GM12878 (cell line): ENCODE measurements around the gene MEIOSIN. TPM values are rescaled to one million over a fixed set of nuclear protein-coding genes. Genes with fewer than 3 reads are reported as not detected.

Experiments
- ATAC-seq: fragments of 200-7000 bp; cut with Tn5 transposase; 3 replicates; pipeline ENCODE4 v1.9.1; 2020; ENCODE audit warnings: mild to moderate bottlenecking, moderate library complexity
- BruUV-seq: library from RNA; stranded (reverse); fragments of 400-500 nt; replicated peaks from 2 replicates; lab custom pipeline; 2021; lab: Mats Ljungman, UMichigan
- CTCF ChIA-PET: fragments of 300-600 bp; sonication (Branson Sonifier 250); formaldehyde crosslinking; extraction: SDS; loops from one replicate; lab custom pipeline; 2021; ENCODE audit warnings: inconsistent platforms; lab: Yijun Ruan, JAX
- POLR2A ChIA-PET: fragments of 350-600 bp; formaldehyde crosslinking; extraction: SDS; loops from one replicate; lab custom pipeline; 2021; ENCODE audit warnings: inconsistent platforms; lab: Charles Lee
- RAD21 ChIA-PET: fragments of 300-600 bp; sonication (Branson Sonifier 250); formaldehyde crosslinking; loops from one replicate; lab custom pipeline; 2023; ENCODE audit warnings: antibody characterized with exemption; ENCODE audit not compliant: unreplicated experiment; lab: Charles Lee
- SMC1A ChIA-PET: fragments of 300-600 bp; sonication (Branson Sonifier 250); formaldehyde crosslinking; loops from one replicate; lab custom pipeline; 2023; ENCODE audit not compliant: unreplicated experiment, uncharacterized antibody; lab: Charles Lee
- DNase-seq: peaks from one replicate; pipeline ENCODE4 v3.0.0-alpha.2; 2011; ENCODE audit warnings: low read depth, low spot score
- FAIRE-seq: peaks from 3 replicates; lab custom pipeline; 2011; peaks lifted over from hg19 to GRCh38; lab: Jason Lieb, UNC
- H2AFZ ChIP-seq: 2 replicates; pipeline ENCODE4 v1.6.0; 2011; ENCODE audit warnings: low read depth, low read length, control low read depth; ENCODE audit not compliant: control insufficient read depth
- H3K27ac ChIP-seq: 2 replicates; pipeline ENCODE4 v1.5.1; 2011; ENCODE audit warnings: control low read depth; ENCODE audit not compliant: control insufficient read depth, insufficient read depth
- H3K27me3 ChIP-seq, 2 experiments: replicated peaks in 1 of 2; 2 replicates each; pipeline versions ENCODE4 v1.6.0 to v1.6.1; 2011; ENCODE audit warnings: low read length in 1 of 2; ENCODE audit not compliant: control insufficient read depth in 2 of 2, insufficient read depth in 2 of 2
- H3K36me3 ChIP-seq, 2 experiments: 2 replicates each; pipeline ENCODE4 v1.5.1; 2011; ENCODE audit warnings: low read length in 1 of 2; ENCODE audit not compliant: control insufficient read depth in 2 of 2, insufficient read depth in 2 of 2
- H3K4me1 ChIP-seq: 2 replicates; pipeline ENCODE4 v1.6.1; 2011; ENCODE audit warnings: mild to moderate bottlenecking, low read length, moderate library complexity, mixed read lengths; ENCODE audit not compliant: control insufficient read depth, insufficient read depth
- H3K4me2 ChIP-seq: 2 replicates; pipeline ENCODE4 v1.6.0; 2011; ENCODE audit warnings: control low read depth; ENCODE audit not compliant: control insufficient read depth, insufficient read depth
- H3K4me3 ChIP-seq: fragments of 200-600 bp; sonication (generic); 2 replicates; pipeline ENCODE4 v1.5.1; 2016
- H3K79me2 ChIP-seq: 2 replicates; pipeline ENCODE4 v1.6.0; 2011; ENCODE audit warnings: low read length; ENCODE audit not compliant: control insufficient read depth, insufficient read depth
- H3K9ac ChIP-seq: 2 replicates; pipeline ENCODE4 v1.8.0; 2011; ENCODE audit warnings: low read length, control low read depth, mixed read lengths; ENCODE audit not compliant: control insufficient read depth, insufficient read depth
- H3K9me3 ChIP-seq: replicated peaks from 3 replicates; pipeline ENCODE4 v1.5.1; 2011; ENCODE audit warnings: mild to moderate bottlenecking, low read length; ENCODE audit not compliant: control insufficient read depth, insufficient read depth
- H4K20me1 ChIP-seq: 2 replicates; pipeline ENCODE4 v1.6.0; 2011; ENCODE audit not compliant: control insufficient read depth, insufficient read depth
- BACH1 ChIP-seq: fragments of 450-650 bp; IDR thresholded peaks from 2 replicates; pipeline ENCODE4 v1.6.1; 2017; ENCODE audit warnings: mild to moderate bottlenecking, borderline replicate concordance
- BMI1 ChIP-seq: fragments of 450-650 bp; IDR thresholded peaks from 2 replicates; pipeline ENCODE4 v1.6.1; 2016; ENCODE audit warnings: mild to moderate bottlenecking, moderate library complexity, borderline replicate concordance
- CBFB ChIP-seq: IDR thresholded peaks from 2 replicates; pipeline ENCODE4 v1.6.1; 2016; ENCODE audit warnings: antibody characterized with exemption, low read depth
- JUND ChIP-seq: IDR thresholded peaks from 2 replicates; pipeline ENCODE4 v1.6.1; 2012; ENCODE audit warnings: low read depth, mild to moderate bottlenecking, low read length, improper control_type of control experiment, moderate library complexity
- PML ChIP-seq: IDR thresholded peaks from 2 replicates; pipeline ENCODE4 v1.6.1; 2012; ENCODE audit warnings: low read length, inconsistent platforms
- YY1 ChIP-seq: IDR thresholded peaks from 2 replicates; pipeline ENCODE4 v1.6.1; 2011; ENCODE audit warnings: low read depth, mild to moderate bottlenecking, low read length
- ZBED1 ChIP-seq: IDR thresholded peaks from 2 replicates; pipeline ENCODE4 v1.6.1; 2016; ENCODE audit warnings: borderline replicate concordance
- WGBS: methylation state at CpG from one replicate; pipeline ENCODE4 v1.1.6; 2016; ENCODE audit warnings: low lambda C conversion rate; ENCODE audit not compliant: insufficient replicate concordance, insufficient coverage; ENCODE audit errors: missing lambda C conversion rate; 5-methylcytosine and 5-hydroxymethylcytosine counted together
- in situ Hi-C: fragments of 300-500 bp; cut with MboI; formaldehyde crosslinking; loops from 9 replicates; pipeline ENCODE4 v1.14.3; 2018; ENCODE audit warnings: mixed read lengths
- intact Hi-C: fragments of 100-400 bp; cut with micrococcal nuclease; formaldehyde crosslinking; loops from one replicate; pipeline ENCODE4 v1.14.2; 2022; ENCODE audit not compliant: unreplicated experiment
- polyA plus RNA-seq, 11 experiments: library from polyadenylated mRNA; depleted of rRNA in 4 of 11; unstranded in 6 of 11; stranded (reverse) in 5 of 11; fragments of >200 nt; fragmentation: Nextera tagmentation in 4 of 11; fragmentation: Illumina TruSeq in 1 of 11; extraction: Ambion mirVana in 4 of 11; extraction: Trizol in 1 of 11; gene quantifications; 1 replicate in 1 of 11; 2 replicates in 10 of 11; pipeline versions ENCODE4 v1.2.1 to v1.2.3, GENCODE V29; 2011 to 2016; ENCODE audit warnings: inconsistent platforms in 2 of 11, missing spikeins in 2 of 11, low read depth in 1 of 11
- total RNA-seq, 4 experiments: library from RNA; depleted of rRNA in 3 of 4; stranded (reverse); fragments of >200 nt in 3 of 4; fragmentation: Illumina TruSeq in 1 of 4; extraction: Trizol in 1 of 4; gene quantifications; 2 replicates each; pipeline versions ENCODE4 v1.2.1 to v1.2.3, GENCODE V29; 2013 to 2021
- TF ChIP-seq, protein P1 (sequence below): fragments of 450-650 bp; conservative IDR thresholded peaks from 2 replicates; pipeline ENCODE4 v1.6.1; 2017; ENCODE audit warnings: mild to moderate bottlenecking, moderate library complexity

Gene MEIOSIN
- total and polyA plus RNA-seq, 10 of the 15 experiments (the other 5 are each of a cell fraction or from before 2014, with no cell fraction given) = 0.05 to 0.66 (median 0.14) TPM; not detected in 4

GRCh38 chr19:45768655-45768983 is 35.4 kb downstream of the MEIOSIN start:
- ATAC-seq = peak; percentile 6

More at GRCh38 chr19:45768655-45768983, 35.4 kb downstream of the MEIOSIN start:
- H3K27me3 ChIP-seq = no peaks in the 10 kb centered on the region
- no peak for DNase-seq
- H3K9me3 ChIP-seq = no peaks in the 10 kb centered on the region
- WGBS = 8% methylated on average over 10 of the region's 33 CpGs
- intact Hi-C loops = loop anchor here (2.0 to 5.0 kb wide), 3 partner anchors 24 to 76 kb away; partner anchors contain the start of genes DMWD, FBXO46, MEIOSIN and QPCTL
- no peaks in the 10 kb centered on the region; the same call in 1 of the 2 replicates for H3K79me2 ChIP-seq
- BruUV-seq = no TSS peak
- in situ Hi-C loops = no loop called here
- peak; percentile 52 for FAIRE-seq
- CTCF ChIA-PET = interaction anchor here (0.5 to 4.5 kb wide), 22 partner anchors 8 to 283 kb away, joined by 3 to 110 read pairs (median 7); partner anchors contain the start of genes DMWD, FBXO46, QPCTL and SNRPD2
- H4K20me1 ChIP-seq = no peaks in the 10 kb centered on the region
- peak overlapping the region; percentile 98 for H3K4me3 ChIP-seq
- SMC1A ChIA-PET = interaction anchor here (1.2 to 3.2 kb wide), 7 partner anchors 10 to 114 kb away, joined by 3 to 17 read pairs (median 7); partner anchors contain the start of genes DMWD, FBXO46 and SYMPK
- H3K9ac ChIP-seq = peak overlapping the region; percentile 75
- H3K4me1 ChIP-seq = peaks cover 4% of the 10 kb centered on the region
- RAD21 ChIA-PET = interaction anchor here (1.0 to 3.6 kb wide), 18 partner anchors 23 to 364 kb away, joined by 3 to 63 read pairs (median 8); partner anchors contain the start of genes DMWD, FBXO46, FOXA3 and IRF2BP1
- TF ChIP-seq YY1 (peak; percentile 84), PML (no peak), BMI1 (no peak), BACH1 (peak; percentile 6; the same call in 1 of the 2 replicates), ZBED1 (no peak), JUND (no peak), CBFB (no peak)
- TF ChIP-seq, protein P1, sequence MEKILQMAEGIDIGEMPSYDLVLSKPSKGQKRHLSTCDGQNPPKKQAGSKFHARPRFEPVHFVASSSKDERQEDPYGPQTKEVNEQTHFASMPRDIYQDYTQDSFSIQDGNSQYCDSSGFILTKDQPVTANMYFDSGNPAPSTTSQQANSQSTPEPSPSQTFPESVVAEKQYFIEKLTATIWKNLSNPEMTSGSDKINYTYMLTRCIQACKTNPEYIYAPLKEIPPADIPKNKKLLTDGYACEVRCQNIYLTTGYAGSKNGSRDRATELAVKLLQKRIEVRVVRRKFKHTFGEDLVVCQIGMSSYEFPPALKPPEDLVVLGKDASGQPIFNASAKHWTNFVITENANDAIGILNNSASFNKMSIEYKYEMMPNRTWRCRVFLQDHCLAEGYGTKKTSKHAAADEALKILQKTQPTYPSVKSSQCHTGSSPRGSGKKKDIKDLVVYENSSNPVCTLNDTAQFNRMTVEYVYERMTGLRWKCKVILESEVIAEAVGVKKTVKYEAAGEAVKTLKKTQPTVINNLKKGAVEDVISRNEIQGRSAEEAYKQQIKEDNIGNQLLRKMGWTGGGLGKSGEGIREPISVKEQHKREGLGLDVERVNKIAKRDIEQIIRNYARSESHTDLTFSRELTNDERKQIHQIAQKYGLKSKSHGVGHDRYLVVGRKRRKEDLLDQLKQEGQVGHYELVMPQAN = 0 out of 2 replicates have a peak, but pooled peaks have one; percentile 8
- TF ChIP-seq, all 136 proteins: peak for 3
- POLR2A ChIA-PET = interaction anchor here (0.6 to 3.3 kb wide), 21 partner anchors 10 to 708 kb away, joined by 3 to 28 read pairs (median 5); partner anchors contain the start of genes CCDC61, DMWD, FBXO46 and IRF2BP1
- Histone ChIP-seq H3K4me2 (peak overlapping the region; percentile 77), H3K36me3 (no peaks in the 10 kb centered on the region), H3K27ac (peak overlapping the region; percentile 80), H2AFZ (peak overlapping the region; percentile 86)
